Peyer's patch (tissue), 4 donors: Measurements from ENCODE around the gene MRPS24.

Experiments used
- POLR2A ChIP-seq, 2 donors: fragments of 450-650 bp; IDR thresholded peaks; one replicate each; pipeline ENCODE4 v1.5.1; 2017; ENCODE audit warnings: antibody characterized with exemption in 2 of 2, mild to moderate bottlenecking in 2 of 2, moderate library complexity in 2 of 2
- TF ChIP-seq, protein P1 (sequence below), 6 experiments: fragments of 450-650 bp in 4 of 6; fragments of 200-600 bp in 2 of 6; sonication (generic) in 1 of 6; IDR thresholded peaks; one replicate each; pipeline ENCODE4 v1.5.1; 2017 to 2019; ENCODE audit warnings: antibody characterized with exemption in 6 of 6, mild to moderate bottlenecking in 3 of 6, moderate library complexity in 1 of 6

- TF ChIP-seq, protein P1, sequence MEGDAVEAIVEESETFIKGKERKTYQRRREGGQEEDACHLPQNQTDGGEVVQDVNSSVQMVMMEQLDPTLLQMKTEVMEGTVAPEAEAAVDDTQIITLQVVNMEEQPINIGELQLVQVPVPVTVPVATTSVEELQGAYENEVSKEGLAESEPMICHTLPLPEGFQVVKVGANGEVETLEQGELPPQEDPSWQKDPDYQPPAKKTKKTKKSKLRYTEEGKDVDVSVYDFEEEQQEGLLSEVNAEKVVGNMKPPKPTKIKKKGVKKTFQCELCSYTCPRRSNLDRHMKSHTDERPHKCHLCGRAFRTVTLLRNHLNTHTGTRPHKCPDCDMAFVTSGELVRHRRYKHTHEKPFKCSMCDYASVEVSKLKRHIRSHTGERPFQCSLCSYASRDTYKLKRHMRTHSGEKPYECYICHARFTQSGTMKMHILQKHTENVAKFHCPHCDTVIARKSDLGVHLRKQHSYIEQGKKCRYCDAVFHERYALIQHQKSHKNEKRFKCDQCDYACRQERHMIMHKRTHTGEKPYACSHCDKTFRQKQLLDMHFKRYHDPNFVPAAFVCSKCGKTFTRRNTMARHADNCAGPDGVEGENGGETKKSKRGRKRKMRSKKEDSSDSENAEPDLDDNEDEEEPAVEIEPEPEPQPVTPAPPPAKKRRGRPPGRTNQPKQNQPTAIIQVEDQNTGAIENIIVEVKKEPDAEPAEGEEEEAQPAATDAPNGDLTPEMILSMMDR (IDR thresholded peaks at IDR 0.05) = no peak
- TF ChIP-seq POLR2A (IDR thresholded peaks at IDR 0.05) = no peak
Measured at GRCh38 chr7:43891069-43891955, 22.0 kb upstream of the MRPS24 start.
